Calu3 (cell line): ENCODE measurements around the gene AIF1. TPM values are rescaled to one million over a fixed set of nuclear protein-coding genes. Genes with fewer than 3 reads are reported as not detected.
A peak's percentile ranks its signal among the peaks of the same experiment; 100 is the strongest.

Experiments
- BruUV-seq: library from RNA; stranded (reverse); fragments of 400-500 nt; replicated peaks from 2 replicates; lab custom pipeline; 2021; lab: Mats Ljungman, UMichigan
- CTCF ChIA-PET: fragments of 300-600 bp; sonication (Branson Sonifier 250); formaldehyde crosslinking; loops from one replicate; lab custom pipeline; 2022; ENCODE audit warnings: antibody characterized with exemption; lab: Charles Lee
- DNase-seq: peaks from one replicate; pipeline ENCODE4 v3.0.0; 2022
- H3K27ac Mint-ChIP-seq: one replicate; pipeline ENCODE4 v1.8.0; 2022; ENCODE audit warnings: mixed read lengths; ENCODE audit not compliant: unreplicated experiment
- H3K27me3 Mint-ChIP-seq: one replicate; pipeline ENCODE4 v1.8.0; 2022; ENCODE audit warnings: mixed read lengths; ENCODE audit not compliant: unreplicated experiment
- H3K36me3 Mint-ChIP-seq: one replicate; pipeline ENCODE4 v1.8.0; 2022; ENCODE audit warnings: mild to moderate bottlenecking, moderate library complexity, mixed read lengths; ENCODE audit not compliant: insufficient read depth, unreplicated experiment
- H3K4me1 Mint-ChIP-seq: one replicate; pipeline ENCODE4 v1.8.0; 2022; ENCODE audit warnings: mild to moderate bottlenecking, low read depth, mixed read lengths; ENCODE audit not compliant: unreplicated experiment
- H3K4me3 Mint-ChIP-seq: one replicate; pipeline ENCODE4 v1.8.0; 2022; ENCODE audit warnings: mild to moderate bottlenecking, low read depth, moderate library complexity, mixed read lengths; ENCODE audit not compliant: unreplicated experiment
- H3K9me3 Mint-ChIP-seq: one replicate; pipeline ENCODE4 v1.8.0; 2022; ENCODE audit warnings: low read depth, mixed read lengths; ENCODE audit not compliant: unreplicated experiment
- intact Hi-C: fragments of 100-400 bp; cut with micrococcal nuclease; formaldehyde crosslinking; loops from one replicate; pipeline ENCODE4 v1.10.0; 2022; ENCODE audit not compliant: unreplicated experiment
- total RNA-seq: library from RNA; stranded (reverse); gene quantifications from 2 replicates; pipeline ENCODE4 v1.2.3, GENCODE V29; 2022
- TF ChIP-seq, protein P1 (sequence below): fragments of 200-600 bp; IDR thresholded peaks from one replicate; pipeline ENCODE4 v1.8.0; 2022; ENCODE audit warnings: antibody characterized with exemption; ENCODE audit not compliant: unreplicated experiment

The AIF1 gene
- total RNA-seq, 1 experiment from 2014 or later, result not detected

DNA sequence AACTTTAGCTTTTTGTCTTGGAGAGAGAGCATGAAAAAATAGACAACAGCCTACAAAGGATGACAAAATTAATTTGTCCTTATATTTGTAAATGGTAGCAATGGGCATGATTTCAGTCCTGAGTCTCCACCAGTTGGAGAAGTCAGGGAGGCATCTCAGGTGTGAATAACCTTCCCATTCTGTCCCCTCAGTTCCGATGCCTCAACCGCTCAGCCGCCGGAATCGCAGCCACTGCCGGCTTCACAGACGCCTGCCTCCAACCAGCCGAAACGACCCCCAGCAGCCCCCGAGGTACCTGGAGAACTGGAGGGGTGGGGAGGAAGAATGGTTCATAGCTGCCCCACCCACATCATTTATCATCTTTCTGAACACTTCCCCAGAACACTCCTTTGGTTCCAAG is 9.0 kb downstream of the AIF1 start:
- peaks cover 94% of the 10 kb centered on the region for H3K36me3 Mint-ChIP-seq
- CTCF ChIA-PET, result interaction anchor here (0.6 to 1.5 kb wide), 2 partner anchors 15 to 31 kb away, joined by 3 to 6 read pairs; partner anchors contain the start of gene APOM
- no peak for DNase-seq
- H3K27me3 Mint-ChIP-seq, result no peaks in the 10 kb centered on the region
- H3K27ac Mint-ChIP-seq, result no peak overlapping the region
- no peak overlapping the region for H3K4me3 Mint-ChIP-seq
- peaks cover 21% of the 10 kb centered on the region for H3K4me1 Mint-ChIP-seq
- no TSS peak for BruUV-seq
- intact Hi-C loops, result no loop called here
- no peaks in the 10 kb centered on the region for H3K9me3 Mint-ChIP-seq
- TF ChIP-seq, protein P1, sequence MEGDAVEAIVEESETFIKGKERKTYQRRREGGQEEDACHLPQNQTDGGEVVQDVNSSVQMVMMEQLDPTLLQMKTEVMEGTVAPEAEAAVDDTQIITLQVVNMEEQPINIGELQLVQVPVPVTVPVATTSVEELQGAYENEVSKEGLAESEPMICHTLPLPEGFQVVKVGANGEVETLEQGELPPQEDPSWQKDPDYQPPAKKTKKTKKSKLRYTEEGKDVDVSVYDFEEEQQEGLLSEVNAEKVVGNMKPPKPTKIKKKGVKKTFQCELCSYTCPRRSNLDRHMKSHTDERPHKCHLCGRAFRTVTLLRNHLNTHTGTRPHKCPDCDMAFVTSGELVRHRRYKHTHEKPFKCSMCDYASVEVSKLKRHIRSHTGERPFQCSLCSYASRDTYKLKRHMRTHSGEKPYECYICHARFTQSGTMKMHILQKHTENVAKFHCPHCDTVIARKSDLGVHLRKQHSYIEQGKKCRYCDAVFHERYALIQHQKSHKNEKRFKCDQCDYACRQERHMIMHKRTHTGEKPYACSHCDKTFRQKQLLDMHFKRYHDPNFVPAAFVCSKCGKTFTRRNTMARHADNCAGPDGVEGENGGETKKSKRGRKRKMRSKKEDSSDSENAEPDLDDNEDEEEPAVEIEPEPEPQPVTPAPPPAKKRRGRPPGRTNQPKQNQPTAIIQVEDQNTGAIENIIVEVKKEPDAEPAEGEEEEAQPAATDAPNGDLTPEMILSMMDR, result no peak

DNA sequence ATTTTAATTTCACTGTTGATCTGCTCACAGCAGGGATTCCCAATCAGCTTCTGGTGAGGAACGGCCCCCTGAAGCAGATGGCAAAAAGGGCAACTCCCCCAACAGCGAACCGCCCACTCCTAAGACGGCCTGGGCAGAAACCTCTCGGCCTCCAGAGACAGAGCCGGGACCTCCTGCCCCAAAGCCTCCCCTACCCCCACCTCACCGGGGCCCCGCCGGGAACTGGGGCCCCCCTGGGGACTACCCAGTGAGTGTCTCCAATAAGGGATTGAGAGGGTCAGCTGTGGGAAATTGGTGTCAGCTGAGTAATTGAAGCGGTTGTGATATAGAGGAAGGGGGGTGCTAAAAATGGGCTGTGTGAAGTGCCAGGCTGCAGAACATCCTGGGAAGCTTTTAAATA is 11.9 kb downstream of the AIF1 start:
- TF ChIP-seq, protein P1, result no peak
- intact Hi-C loops, result no loop called here
- BruUV-seq, result no TSS peak
- Mint-ChIP-seq H3K9me3 (no peaks in the 10 kb centered on the region), H3K4me1 (peaks cover 17% of the 10 kb centered on the region), H3K27me3 (no peaks in the 10 kb centered on the region), H3K4me3 (no peak overlapping the region), H3K36me3 (peaks cover 100% of the 10 kb centered on the region), H3K27ac (peak overlapping the region; percentile 3)
- DNase-seq, result no peak
- CTCF ChIA-PET, result interaction anchor here (0.7 to 1.2 kb wide), 2 partner anchors 25 to 112 kb away, joined by 3 read pairs; partner anchors contain the start of gene BAG6

DNA sequence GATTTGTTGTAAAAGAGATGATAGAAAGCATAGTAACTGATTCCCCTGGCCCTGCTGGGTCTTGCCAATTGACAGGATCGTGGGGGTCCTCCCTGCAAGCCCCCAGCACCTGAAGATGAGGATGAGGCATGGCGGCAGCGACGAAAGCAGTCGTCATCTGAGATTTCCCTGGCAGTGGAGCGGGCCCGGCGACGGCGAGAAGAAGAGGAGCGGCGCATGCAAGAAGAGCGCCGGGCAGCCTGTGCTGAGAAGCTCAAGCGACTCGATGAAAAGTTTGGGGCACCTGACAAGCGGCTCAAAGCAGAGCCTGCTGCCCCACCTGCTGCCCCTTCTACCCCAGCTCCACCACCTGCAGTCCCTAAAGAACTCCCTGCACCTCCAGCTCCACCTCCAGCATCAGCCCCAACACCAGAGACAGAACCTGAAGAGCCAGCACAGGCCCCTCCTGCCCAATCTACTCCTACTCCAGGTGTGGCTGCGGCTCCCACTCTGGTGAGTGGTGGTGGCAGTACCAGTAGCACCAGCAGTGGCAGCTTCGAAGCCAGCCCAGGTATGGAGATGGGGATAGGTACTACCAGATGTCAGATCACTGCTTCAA is 12.8 kb downstream of the AIF1 start:
- CTCF ChIA-PET, result no interaction called here
- no peak overlapping the region for H3K27ac Mint-ChIP-seq

DNA sequence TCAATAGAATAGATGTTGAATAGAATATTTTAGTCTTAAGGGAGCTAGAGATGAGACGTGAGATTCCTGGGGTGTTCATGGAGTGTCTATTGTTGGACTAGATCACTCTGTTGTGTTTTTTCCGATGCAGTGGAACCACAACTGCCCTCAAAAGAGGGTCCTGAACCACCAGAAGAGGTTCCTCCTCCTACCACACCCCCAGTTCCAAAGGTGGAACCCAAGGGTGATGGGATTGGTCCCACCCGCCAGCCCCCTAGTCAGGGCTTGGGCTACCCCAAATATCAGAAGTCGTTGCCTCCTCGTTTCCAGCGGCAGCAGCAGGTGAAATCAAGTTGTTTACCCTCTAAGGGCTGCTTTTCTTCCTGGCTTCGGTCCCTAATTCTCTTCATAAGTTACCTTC is 14.0 kb downstream of the AIF1 start:
- DNase-seq, result no peak
- H3K27me3 Mint-ChIP-seq, result no peaks in the 10 kb centered on the region
- TF ChIP-seq, protein P1, result no peak
- BruUV-seq, result no TSS peak
- peaks cover 100% of the 10 kb centered on the region for H3K36me3 Mint-ChIP-seq
- no peaks in the 10 kb centered on the region for H3K9me3 Mint-ChIP-seq
- intact Hi-C loops, result no loop called here
- no peak overlapping the region for H3K27ac Mint-ChIP-seq
- H3K4me3 Mint-ChIP-seq, result no peak overlapping the region
- CTCF ChIA-PET, result no interaction called here
- peaks cover 8% of the 10 kb centered on the region for H3K4me1 Mint-ChIP-seq

More for the DNA sequence above, 12.8 kb downstream of the AIF1 start:
- peaks cover 9% of the 10 kb centered on the region for H3K4me1 Mint-ChIP-seq
- no peak overlapping the region for H3K4me3 Mint-ChIP-seq
- H3K9me3 Mint-ChIP-seq, result no peaks in the 10 kb centered on the region
- peaks cover 100% of the 10 kb centered on the region for H3K36me3 Mint-ChIP-seq
- no peak for DNase-seq
- no peaks in the 10 kb centered on the region for H3K27me3 Mint-ChIP-seq
- no TSS peak for BruUV-seq
- intact Hi-C loops, result no loop called here
- TF ChIP-seq, protein P1, result no peak
